Skeletal muscle satellite cell (primary cell): ENCODE measurements around the gene C11orf91.
"Not testable (repeated sequence)": the region's sequence is repeated elsewhere in the genome, so short reads cannot be mapped to it uniquely, and the experiment has no call there.

Source experiments
- H3K27me3 ChIP-seq: 2 replicates; pipeline ENCODE4 v1.7.0; 2013; ENCODE audit warnings: low read length; ENCODE audit not compliant: control insufficient read depth, insufficient read depth
- H3K36me3 ChIP-seq: 2 replicates; pipeline ENCODE4 v1.7.0; 2013; ENCODE audit warnings: mild to moderate bottlenecking, control low read depth, low read length; ENCODE audit not compliant: insufficient read depth
- H3K4me1 ChIP-seq: 2 replicates; pipeline ENCODE4 v1.7.0; 2013; ENCODE audit warnings: low read length; ENCODE audit not compliant: control insufficient read depth, insufficient read depth
- H3K4me2 ChIP-seq: 2 replicates; pipeline ENCODE4 v1.7.0; 2013; ENCODE audit warnings: mild to moderate bottlenecking, low read length
- H3K4me3 ChIP-seq: 2 replicates; pipeline ENCODE4 v1.7.0; 2013; ENCODE audit warnings: low read length
- H3K9ac ChIP-seq: 2 replicates; pipeline ENCODE4 v1.7.0; 2013; ENCODE audit warnings: mild to moderate bottlenecking, low read depth, low read length, moderate library complexity
- H3K9me3 ChIP-seq: replicated peaks from 2 replicates; pipeline ENCODE4 v1.7.0; 2013; ENCODE audit warnings: mild to moderate bottlenecking, control low read depth, low read length

The C11orf91 gene

GRCh38 chr11:33682446-33682845 is 18.2 kb downstream of the C11orf91 start:
- Histone ChIP-seq H3K4me2 (no peak overlapping the region), H3K4me3 (no peak overlapping the region), H3K9ac (no peak overlapping the region), H3K36me3 (no peaks in the 10 kb centered on the region), H3K4me1 (peaks cover 4% of the 10 kb centered on the region), H3K9me3 (no peaks in the 10 kb centered on the region), H3K27me3 (no peaks in the 10 kb centered on the region)

- no peaks in the 10 kb centered on the region for H3K9me3 ChIP-seq
- H3K4me1 ChIP-seq, result peaks cover 4% of the 10 kb centered on the region
- no peaks in the 10 kb centered on the region for H3K27me3 ChIP-seq
- no peaks in the 10 kb centered on the region for H3K36me3 ChIP-seq
- H3K4me3 ChIP-seq, result no peak overlapping the region
- no peak overlapping the region for H3K9ac ChIP-seq
- H3K4me2 ChIP-seq, result no peak overlapping the region
Measured at GRCh38 chr11:33682019-33682418, 18.6 kb downstream of the C11orf91 start.

DNA sequence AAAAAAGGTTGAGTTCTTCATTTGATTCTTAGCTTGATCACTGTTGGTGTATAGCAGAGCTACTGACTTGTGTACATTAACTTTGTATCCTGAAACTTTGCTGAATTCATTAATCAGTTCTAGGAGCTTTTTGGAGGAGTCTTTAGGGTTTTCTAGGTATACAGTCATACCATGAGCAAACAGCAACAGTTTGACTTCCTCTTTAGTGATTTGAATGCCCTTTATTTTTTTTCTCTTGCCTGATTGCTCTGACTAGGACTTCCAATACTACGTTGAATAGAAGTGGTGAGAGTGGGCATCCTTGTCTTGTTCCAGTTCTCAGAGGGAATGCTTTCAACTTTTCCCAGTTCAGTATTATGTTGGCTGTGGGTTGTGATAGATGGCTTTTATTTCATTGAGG is 22.0 kb downstream of the C11orf91 start:
- H3K27me3 ChIP-seq, H3K9ac ChIP-seq, H3K4me3 ChIP-seq: not testable (repeated sequence)

DNA sequence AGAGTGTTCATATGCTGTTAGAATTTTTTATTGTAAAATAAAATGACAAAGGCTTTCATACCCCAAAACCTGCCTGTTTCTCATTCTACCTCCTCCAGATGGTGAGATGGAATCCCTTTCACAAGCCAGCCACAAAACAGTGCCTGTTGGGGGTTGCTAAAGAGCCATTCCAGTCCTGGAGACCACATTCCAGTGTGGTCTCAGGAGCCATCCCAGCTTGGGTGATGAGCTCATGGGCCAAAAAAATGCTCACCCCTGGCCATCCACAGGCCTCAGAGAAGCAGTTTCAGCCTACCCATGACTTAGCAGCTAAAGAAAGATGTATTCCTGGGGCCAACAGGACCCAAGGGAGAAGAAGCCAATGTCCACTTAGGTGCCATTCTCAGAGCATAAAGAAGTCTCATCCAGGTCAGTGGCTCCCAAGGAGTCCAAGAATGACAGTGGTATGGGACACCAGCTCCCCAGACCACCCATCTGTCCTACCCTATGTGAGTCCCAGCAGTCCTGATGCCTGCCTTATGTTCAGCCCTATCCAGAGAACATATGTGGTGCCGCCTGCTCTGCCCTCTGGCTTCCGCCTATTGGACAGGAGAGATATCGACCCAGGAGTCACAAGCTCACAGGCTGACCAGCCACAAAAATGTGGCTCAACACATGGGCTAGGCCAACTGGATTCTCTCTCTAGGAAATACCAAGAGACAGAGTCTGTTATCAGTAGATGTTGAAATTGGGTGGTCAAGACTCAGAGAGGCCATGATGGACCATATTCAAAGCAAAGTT is 26.4 kb downstream of the C11orf91 start:
- H3K9ac ChIP-seq, result no peak overlapping the region
- H3K36me3 ChIP-seq, result no peaks in the 10 kb centered on the region
- H3K9me3 ChIP-seq, result no peaks in the 10 kb centered on the region
- H3K27me3 ChIP-seq, result no peaks in the 10 kb centered on the region
- peaks cover 16% of the 10 kb centered on the region for H3K4me1 ChIP-seq
- H3K4me2 ChIP-seq, result no peak overlapping the region
- no peak overlapping the region for H3K4me3 ChIP-seq

More for the DNA sequence above, 22.0 kb downstream of the C11orf91 start:
- H3K4me1 ChIP-seq, H3K36me3 ChIP-seq, H3K9me3 ChIP-seq, H3K4me2 ChIP-seq: not testable (repeated sequence)

- no peaks in the 10 kb centered on the region for H3K9me3 ChIP-seq
- H3K4me3 ChIP-seq, result no peak overlapping the region
Measured at GRCh38 chr11:33672273-33672672, 28.4 kb downstream of the C11orf91 start.

DNA sequence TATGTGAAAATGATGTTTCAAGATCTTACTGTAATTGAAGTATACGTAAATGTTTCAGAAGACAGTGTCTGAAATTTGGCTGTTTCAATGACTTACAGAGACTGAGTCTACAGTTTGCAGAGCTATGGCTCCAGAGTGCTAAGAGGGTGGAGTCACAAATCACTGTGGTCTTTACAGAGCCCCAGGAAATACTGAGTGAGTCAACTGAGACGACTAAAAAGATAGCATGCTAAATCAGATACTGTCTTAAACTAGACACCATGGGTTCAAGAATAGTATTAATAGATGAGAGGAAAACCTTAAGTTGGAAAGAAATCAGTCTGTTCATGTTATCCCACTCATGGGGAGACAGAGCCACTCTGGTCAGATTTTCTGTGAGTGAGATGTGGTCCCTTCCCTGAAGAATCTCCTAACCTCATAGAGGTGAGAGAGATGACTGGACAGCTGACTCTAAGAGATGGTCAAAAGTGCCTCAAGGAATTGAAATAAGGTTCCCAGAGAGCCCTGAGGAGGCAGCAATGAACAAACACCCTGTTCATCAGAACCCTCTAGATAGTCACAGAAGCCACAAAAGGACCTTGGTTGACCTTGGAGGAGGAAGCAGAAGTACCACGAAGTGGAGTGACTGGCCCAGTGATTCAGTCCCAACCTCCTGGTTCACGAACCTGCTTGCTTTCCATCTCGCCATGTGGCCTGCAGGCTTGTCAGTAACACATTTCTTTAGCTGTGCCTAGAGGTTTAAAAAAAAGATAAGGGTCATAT is 30.2 kb downstream of the C11orf91 start:
- H3K4me1 ChIP-seq, result peaks cover 16% of the 10 kb centered on the region
- H3K9ac ChIP-seq, result no peak overlapping the region
- no peaks in the 10 kb centered on the region for H3K27me3 ChIP-seq
- H3K9me3 ChIP-seq, result no peaks in the 10 kb centered on the region
- peaks cover 5% of the 10 kb centered on the region for H3K36me3 ChIP-seq
- H3K4me3 ChIP-seq, result no peak overlapping the region
- H3K4me2 ChIP-seq, result peak overlapping the region; percentile 4

More at GRCh38 chr11:33672273-33672672, 28.4 kb downstream of the C11orf91 start:
- Histone ChIP-seq H3K4me2 (no peak overlapping the region), H3K9ac (no peak overlapping the region), H3K4me1 (peaks cover 16% of the 10 kb centered on the region), H3K36me3 (peaks cover 5% of the 10 kb centered on the region), H3K27me3 (no peaks in the 10 kb centered on the region)

DNA sequence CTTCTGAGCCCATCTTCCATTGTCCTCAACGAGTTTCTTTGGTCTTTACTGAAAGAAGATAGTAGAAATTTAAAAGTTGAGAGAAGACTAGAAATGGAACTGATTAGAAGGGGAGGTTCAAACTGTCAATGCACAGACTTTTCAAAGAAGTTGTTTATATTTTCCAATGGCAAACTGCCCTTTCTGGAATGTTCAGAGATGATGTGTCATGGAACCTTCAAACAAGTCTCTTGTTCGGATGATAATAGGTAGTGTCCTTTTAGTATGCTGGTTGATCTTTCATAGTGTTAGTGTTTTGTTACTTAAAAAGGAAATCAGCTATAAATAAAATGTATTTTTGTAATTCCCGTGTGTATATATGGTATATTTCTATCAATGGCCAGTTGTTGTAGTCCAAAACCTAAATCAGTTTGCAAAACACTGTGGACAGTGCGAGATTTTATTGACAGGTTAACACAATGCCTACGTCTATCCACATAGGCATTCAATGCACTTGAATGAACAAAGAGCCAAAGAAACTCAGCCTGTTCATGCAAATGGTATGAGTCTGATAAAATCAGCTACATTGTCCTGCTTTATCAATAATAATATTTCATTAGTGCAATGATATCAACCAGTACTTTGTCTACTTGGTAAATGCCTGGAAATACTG is 30.9 kb downstream of the C11orf91 start:
- Histone ChIP-seq H3K4me1 (peaks cover 16% of the 10 kb centered on the region), H3K9me3 (no peaks in the 10 kb centered on the region), H3K4me3 (no peak overlapping the region), H3K36me3 (peaks cover 5% of the 10 kb centered on the region), H3K9ac (no peak overlapping the region), H3K27me3 (no peaks in the 10 kb centered on the region), H3K4me2 (no peak overlapping the region)

DNA sequence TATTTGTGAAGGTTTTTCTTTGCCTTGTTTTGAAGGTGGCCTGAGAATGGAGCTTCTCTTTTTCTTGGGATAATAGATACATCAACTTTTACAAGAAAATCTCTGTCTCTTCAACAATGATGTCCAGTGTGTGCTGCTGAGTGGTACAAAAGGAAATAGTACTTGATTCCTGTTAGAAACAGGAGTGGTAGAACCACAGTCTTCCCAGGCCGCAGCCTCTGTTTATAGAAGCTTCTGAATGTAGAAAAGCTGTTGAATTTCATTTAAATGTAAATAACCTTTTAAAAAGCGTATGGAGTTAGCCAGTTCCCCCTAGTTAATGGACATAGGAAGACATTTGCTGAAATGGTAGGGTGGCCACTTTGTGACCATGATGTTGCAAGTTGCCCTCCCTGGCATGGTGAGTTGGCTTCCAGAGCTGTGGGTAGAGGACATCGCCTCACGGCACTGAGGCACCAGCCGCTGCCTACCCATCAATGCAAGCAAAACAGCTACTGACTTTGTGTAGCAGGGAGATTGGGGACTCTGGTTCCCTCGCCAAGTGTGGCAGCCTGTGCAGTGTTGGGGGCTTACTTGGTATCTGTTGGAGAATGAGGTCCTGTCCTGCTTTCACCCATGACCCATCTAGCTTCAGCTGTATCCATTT is 31.6 kb downstream of the C11orf91 start:
- H3K4me1 ChIP-seq, result peaks cover 16% of the 10 kb centered on the region
- H3K4me3 ChIP-seq, result no peak overlapping the region
- H3K36me3 ChIP-seq, result peaks cover 5% of the 10 kb centered on the region
- no peak overlapping the region for H3K9ac ChIP-seq
- no peaks in the 10 kb centered on the region for H3K27me3 ChIP-seq
- H3K4me2 ChIP-seq, result no peak overlapping the region
- no peaks in the 10 kb centered on the region for H3K9me3 ChIP-seq

- no peaks in the 10 kb centered on the region for H3K27me3 ChIP-seq
- H3K4me1 ChIP-seq, result peaks cover 16% of the 10 kb centered on the region
- no peak overlapping the region for H3K4me2 ChIP-seq
- no peaks in the 10 kb centered on the region for H3K9me3 ChIP-seq
- H3K9ac ChIP-seq, result no peak overlapping the region
- H3K36me3 ChIP-seq, result peaks cover 5% of the 10 kb centered on the region
- no peak overlapping the region for H3K4me3 ChIP-seq
Measured at GRCh38 chr11:33668468-33668825, 32.2 kb downstream of the C11orf91 start.

DNA sequence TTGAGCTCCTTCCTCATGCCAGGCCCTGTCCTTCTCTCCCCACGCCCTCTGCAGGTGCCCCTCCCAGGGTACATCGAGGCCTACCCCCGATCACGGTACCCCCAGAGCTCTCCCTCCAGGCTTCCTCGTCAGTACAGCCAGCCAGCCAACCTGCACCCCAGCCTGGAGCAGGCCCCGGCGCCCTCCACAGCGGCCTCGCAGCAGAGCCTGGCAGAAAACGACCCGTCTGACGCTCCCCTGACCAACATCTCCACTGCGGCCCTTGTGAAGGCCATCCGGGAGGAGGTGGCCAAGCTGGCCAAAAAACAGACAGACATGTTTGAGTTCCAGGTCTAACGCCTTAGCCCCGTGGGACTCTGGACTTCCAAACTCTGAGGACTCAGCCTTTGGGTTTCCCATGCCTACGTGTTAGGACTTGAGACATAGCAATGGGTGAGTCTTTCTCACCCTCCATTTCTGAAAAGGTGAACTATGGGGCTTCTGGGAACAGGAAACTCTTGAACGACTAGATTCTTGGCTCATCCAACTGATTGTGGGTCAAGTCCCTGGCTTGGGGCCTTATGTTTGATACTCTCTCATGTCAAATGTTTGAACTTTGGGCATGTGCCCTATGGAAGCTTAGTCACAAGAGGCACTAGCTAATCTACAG is 32.7 kb downstream of the C11orf91 start:
- H3K4me1 ChIP-seq, result peaks cover 16% of the 10 kb centered on the region
- H3K9me3 ChIP-seq, result no peaks in the 10 kb centered on the region
- no peak overlapping the region for H3K4me2 ChIP-seq
- no peaks in the 10 kb centered on the region for H3K27me3 ChIP-seq
- H3K4me3 ChIP-seq, result no peak overlapping the region
- no peak overlapping the region for H3K9ac ChIP-seq
- H3K36me3 ChIP-seq, result peaks cover 5% of the 10 kb centered on the region
